Ovary (tissue), 3 donors: Measurements from ENCODE around the gene ASAP2.

Experiments
- EP300 ChIP-seq: sonication (generic); formaldehyde crosslinking; IDR thresholded peaks from one replicate; pipeline ENCODE4 v1.6.1; 2017; ENCODE audit warnings: antibody characterized with exemption
- POLR2A ChIP-seq: fragments of 450-650 bp; IDR thresholded peaks from one replicate; pipeline ENCODE4 v1.6.1; 2017; ENCODE audit warnings: antibody characterized with exemption, mild to moderate bottlenecking, moderate library complexity
- TF ChIP-seq, protein P1 (sequence below), 3 donors: fragments of 450-650 bp in 2 of 3; fragments of 200-600 bp in 1 of 3; IDR thresholded peaks; one replicate each; pipeline versions ENCODE4 v1.5.1 to v1.8.0; 2016 to 2022; ENCODE audit warnings: antibody characterized with exemption in 3 of 3, mild to moderate bottlenecking in 1 of 3
- donor health status: DM: no; HTN: no; CAD: no.

GRCh38 chr2:9248363-9248762, 41.8 kb downstream of the ASAP2 start:
- TF ChIP-seq, protein P1, sequence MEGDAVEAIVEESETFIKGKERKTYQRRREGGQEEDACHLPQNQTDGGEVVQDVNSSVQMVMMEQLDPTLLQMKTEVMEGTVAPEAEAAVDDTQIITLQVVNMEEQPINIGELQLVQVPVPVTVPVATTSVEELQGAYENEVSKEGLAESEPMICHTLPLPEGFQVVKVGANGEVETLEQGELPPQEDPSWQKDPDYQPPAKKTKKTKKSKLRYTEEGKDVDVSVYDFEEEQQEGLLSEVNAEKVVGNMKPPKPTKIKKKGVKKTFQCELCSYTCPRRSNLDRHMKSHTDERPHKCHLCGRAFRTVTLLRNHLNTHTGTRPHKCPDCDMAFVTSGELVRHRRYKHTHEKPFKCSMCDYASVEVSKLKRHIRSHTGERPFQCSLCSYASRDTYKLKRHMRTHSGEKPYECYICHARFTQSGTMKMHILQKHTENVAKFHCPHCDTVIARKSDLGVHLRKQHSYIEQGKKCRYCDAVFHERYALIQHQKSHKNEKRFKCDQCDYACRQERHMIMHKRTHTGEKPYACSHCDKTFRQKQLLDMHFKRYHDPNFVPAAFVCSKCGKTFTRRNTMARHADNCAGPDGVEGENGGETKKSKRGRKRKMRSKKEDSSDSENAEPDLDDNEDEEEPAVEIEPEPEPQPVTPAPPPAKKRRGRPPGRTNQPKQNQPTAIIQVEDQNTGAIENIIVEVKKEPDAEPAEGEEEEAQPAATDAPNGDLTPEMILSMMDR (IDR thresholded peaks at IDR 0.05), result no peak
- no peak for TF ChIP-seq POLR2A
- no peak for TF ChIP-seq EP300
